ENCODE measurements around the gene CPT1A.

The CPT1A gene

GRCh38 chr11:68852628-68853027 lies 10.9 kb upstream of the CPT1A start:
- no peak for DNase-seq

GRCh38 chr11:68848429-68848828 lies 6.7 kb upstream of the CPT1A start:
- no peak for DNase-seq

- no peak for DNase-seq
These were observed 5.7 kb upstream of the CPT1A start for GRCh38 chr11:68847395-68847794.

DNA sequence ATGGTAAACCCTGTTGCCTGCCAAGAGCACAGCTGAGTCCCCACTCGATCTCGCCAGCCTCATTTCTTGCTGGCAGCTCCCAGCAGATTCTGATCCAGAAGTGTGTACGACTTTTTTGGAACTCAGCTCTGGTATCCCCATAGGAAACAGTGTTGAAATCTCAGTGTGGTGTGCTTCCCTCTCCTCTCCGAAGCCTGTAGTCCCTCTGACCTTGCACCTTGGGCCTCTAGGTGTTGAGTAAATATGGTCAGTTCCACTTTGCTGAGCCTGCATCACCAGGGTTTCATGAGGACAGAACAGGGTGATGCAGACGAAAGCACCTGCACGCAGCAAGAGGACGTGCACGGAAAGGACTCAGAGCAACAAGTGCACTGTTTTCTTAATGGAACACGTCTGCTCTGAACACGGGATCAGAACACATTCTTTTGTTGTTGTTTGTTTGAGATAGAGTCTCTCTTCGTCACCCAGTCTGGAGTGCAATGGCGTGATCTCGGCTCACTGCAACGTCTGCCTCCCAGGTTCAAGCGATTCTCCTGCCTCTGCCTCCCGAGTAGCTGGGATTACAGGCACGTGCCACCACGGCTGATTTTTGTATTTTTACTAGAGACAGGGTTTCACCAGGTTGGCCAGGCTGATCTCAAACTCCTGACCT lies 3.8 kb upstream of the CPT1A start:
- no peak for DNase-seq

DNA sequence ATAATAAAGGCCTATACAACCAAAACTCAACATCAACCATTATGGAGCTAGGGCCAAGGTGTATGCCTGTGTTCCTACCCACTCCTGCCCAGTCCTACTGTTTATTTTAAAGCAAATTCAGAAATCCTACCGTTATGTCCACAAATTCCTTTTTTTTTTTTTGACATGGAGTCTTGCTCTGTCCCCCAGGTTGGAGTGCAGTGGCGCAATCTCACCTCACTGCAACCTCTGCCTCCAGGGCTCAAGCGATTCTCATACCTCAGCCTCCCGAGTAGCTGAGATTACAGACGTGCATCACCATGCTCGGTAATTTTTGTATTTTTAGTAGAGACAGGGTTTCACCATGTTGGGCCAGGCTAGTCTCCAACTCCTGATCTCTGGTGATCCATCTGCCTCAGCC lies 3.1 kb upstream of the CPT1A start:
- no peak for DNase-seq

DNA sequence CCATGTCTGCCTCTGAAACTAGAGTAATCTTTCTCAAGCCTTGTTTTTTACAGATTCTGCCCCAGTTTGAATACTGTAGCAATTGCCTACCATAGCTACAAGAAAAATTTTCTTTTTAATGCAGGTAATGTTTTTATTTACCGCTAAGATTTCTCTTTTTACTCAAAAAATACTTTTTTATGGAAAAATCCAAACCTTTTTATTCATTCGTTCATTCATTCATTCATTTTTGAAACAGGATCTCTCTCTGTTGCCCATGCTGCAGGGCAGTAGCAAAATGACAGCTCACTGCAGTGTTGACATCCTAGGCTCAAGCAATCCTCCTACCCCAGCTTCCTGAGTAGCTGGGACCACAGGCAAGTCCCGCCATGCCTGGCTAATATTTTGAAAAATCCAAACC lies 2.7 kb upstream of the CPT1A start:
- DNase-seq: no peak

DNA sequence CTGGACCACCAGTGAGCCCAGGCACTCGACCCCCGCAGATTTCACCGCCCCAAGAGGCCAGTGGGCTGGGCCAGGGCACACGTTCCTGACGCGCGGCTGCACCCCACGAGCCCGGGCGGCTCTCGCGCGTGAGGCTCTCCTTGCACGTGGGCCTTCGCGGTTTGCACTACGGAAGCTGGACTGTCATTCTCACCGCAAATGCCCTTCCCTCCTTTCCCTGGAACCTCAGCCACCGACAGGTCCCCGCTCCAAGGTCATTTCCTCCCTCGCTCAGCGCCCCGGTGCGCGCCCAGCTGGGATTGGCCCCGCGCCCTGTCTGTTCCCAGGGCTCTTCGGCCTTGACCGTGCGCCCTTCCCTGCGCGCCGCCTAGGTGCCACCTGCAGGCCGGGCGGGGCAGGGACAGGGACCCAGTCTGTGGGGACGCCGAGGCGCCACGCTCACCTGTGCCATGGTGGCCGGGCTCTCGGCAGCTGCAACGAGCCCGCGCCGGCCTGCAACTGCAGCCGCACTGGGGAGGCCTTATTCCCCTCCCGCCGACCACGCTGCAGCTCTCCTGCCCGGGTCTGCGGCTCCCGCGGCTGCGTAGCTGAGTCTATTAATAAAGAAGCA lies 2.1 kb upstream of the CPT1A start:
- peak; percentile 51 to 84 (median 64) for DNase-seq

DNA sequence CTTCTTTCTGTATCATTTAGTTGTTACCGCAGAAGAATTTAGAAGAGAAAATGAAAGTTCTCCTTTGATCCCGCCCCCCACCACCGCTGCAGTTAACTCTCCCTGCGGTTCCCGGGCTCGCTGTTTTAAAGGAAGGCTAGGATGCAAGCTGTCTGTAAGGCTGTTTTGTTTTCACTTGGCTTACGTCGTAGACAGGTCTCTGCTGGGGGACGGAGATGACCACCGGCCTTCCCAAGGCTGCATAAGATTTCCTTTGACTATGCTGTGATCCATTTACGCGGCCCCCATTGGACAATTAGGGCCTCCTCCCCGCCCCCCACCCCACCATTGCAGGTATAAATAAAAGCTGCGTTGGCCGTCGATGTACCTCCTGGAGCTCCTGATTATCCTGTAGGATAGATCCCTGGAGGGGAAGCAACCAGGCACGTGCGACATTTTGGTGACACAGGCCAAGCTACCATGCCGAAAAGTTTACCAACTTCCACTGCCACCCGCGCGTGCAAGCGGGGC lies 1.4 kb upstream of the CPT1A start:
- DNase-seq: peak in 4 of 5 donors; percentile 42 to 61 (median 46)

DNA sequence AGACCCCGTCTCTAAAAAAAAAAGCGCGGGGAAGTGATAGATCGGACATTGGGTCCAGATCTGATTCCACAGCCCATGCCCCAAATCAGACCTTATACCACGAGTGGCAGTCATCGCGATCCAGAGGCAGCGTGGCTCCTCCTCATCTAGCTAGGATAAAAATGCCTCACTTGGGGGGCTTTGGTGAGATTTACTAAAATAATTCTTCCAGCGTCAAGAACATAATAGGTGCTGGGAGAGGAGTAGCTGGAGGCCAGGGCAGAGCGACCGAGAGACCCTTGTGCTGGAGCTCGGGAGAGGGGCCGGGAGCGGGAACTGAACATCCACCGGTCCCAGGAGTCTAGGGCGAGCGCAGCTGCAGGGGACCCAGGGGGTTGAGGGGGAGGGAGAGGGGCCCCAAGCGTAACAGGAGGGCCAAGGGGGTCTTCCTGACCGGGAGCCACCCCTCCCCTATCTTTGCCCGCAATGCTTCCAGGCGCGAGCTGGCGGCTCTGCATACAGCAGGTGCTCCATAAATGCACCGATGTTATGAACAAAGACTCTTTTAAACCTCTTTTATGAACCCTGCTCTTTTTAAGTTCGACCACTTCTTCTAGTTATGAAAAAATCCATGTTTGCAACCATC lies 823 bp upstream of the CPT1A start:
- DNase-seq: peak in 1 of 5 donors; percentile 5

DNA sequence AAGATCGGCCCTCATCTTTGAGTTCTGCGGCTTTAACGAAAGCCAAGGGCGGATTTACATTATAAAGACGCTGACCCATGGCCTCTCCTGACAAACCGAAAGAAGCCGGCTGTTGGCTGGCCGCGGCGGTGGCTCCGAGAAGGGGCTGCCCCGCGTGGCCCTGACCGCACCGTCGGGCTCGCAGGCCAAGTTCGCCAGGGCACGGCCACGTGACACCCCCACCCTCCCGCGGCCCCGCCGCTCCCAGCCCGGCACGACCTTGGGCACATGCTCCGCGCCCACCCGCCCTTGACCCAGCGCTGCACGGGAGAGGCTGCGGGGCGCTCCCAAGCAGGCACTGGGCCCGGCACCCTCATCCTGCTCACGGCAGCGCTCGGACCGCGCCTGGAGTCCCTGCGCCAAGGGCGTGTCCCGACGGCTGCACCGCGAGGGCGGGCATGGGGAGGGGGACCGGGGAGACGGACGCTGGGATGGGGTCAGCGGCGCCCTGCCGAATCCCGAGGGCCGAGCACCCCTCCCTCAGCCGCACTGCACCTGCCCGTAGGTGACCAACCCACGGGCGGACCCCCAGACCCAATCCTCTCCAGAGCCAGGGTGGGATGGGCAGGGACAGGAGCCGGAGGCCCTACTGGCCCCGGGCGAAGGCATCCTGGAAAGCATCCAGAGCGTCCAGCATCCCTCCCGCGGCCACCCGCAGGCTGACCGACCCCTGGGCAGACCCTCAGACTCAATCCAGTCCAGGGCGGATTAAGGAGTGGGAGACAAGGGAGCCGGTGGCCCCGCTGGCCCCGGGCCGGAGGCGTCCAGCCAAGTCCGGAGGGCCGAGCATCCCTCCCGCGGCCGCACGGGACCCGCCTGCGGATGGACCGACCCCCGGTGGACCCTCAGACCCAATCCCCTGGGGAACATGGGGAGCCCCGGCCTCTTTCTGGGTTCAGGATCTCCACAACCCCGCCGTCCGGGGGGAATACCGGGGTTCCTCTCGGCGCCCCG lies 759 bp downstream of the CPT1A start:
- peak in 2 of 5 donors; percentile 26 to 41 for DNase-seq

DNA sequence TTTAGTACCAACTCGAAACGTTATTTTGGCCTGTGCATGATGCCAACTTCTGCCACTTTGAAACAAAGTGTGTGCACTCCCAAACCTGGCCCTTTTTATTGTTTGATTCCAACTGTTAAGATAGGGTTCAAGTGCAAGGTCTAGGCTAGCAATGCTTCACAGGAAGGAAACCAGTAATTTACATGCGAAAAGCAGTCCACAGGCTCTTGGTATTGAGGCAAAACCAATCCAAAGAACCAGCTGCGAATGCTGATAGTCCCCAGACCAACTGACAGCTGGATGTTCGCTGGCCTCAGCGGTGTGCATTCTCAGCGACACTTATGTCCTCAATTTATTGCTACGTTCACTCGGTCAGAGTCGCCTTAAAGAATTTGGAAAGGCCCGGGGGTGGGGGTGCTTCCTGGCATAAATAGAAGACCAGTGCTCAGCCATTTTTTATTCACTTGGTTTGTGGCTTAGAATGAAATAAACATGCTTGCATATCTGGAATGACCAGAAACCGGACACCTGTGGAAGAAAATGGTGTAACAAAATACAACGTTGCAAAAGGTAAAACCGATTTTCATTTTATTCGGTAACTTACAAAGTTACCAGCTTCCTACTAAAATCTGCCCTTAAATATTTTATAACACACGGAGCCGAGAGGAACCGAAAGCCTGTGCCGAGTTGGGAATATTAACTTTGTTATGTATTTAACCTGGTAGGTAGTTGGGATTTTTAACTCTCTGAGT lies 1.6 kb downstream of the CPT1A start:
- DNase-seq: peak in 1 of 5 donors; percentile 53

DNA sequence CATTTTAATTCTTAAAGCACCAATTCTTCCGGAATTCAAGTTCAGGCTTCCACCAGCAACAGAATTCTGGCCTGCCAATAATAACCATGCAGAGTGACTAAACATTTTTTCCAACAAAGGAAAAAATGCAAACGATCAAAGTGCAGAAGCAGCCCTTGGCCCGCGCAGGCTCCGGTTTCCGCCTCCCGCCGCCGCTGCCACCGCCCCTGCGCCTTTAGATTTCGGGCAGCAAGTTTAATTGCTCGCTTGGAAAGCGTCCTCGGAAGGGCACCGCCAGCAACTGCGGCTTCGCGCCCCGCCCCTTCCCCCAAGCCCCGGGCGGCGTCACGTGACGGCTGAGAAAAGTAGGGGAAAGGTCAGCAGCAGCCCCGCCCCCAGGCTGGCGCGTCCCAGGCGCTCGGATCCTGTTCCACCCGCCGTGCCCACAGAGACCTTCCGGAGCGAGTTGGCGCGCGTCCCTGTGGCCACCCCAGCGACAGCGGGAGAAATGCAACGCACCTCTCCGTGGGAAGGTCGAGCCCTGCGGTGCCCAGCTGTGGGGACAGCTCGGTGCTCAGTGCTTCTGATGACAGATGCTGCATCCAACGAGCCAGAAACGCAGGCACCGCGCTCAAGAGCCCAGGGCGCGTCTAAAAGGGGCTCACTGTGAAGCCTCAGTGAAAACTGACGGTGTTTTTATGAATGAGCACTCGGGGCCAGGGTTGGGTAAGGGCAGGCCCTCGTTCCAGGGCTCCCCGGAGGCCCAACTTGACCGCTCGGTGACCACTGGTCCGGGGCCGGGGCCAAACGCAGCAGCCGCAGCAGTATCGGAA lies 2.5 kb downstream of the CPT1A start:
- peak; percentile 90 to 97 (median 94) for DNase-seq

DNA sequence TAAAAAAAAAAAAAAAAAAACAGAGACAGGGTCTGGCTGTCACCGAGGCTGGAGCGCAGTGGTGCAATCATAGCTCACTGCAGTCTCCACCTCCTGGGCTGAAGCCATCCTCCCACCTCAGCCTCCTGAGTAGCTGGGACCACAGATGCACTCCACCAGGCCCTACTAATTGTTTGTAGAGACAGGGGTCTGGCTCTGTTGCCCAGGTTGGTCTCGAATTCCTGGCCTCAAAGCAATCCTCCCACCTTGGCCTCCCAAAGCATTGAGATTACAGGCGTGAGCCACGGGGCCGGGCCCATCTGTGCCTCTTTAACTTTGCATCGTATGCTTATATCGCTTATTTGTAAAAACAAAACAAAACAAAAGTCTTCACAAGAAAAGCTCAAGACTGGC lies 3.1 kb downstream of the CPT1A start:
- peak in 1 of 5 donors; percentile 64 for DNase-seq

DNA sequence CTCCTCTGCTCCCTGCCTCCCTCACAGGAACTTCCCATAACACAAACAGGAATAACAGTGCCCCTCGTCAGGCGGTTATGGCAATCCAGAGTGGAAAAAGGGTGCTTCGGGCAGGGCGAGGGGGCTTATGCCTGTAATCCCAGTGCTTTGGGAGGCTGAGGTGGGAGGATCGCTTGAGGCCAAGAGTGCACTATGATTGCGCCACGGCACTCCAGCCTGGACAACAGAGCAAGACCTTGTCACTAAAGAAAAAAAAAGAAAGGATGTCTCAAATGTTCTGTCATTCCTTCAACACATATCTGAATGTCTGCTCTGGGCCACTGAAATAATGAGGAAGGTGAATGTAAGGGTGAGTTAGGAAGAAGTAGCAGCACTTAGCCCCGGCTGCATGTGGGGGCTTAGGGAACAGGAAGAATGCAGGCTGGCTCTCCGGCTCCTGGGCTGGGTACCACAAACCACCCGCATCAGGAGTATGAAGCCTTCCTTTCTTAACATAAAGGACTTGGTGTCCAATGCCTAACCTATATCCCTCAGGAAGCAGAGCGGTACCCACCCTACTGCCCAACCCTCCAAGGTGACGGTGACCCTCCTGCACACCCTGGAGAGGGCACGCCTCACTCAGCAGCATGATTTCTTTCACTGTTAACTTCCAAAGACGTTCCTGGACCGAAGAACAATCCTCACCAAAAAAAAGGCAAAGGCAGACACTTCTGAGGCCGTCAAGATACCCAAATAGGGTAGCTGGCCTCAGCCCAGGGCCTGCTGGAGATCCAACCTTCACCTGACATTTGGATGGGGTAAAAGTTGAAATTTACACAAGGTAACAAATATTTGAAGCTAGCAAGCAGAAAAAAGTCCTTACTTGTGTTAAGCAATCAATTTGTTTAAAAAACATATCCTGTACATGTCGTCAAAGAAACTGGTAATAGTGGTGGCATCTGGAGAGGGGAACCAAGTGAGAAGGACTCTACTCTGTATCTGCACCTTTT lies 3.8 kb downstream of the CPT1A start:
- DNase-seq: no peak

GRCh38 chr11:68835749-68836148 lies 6.0 kb downstream of the CPT1A start:
- no peak for DNase-seq

DNA sequence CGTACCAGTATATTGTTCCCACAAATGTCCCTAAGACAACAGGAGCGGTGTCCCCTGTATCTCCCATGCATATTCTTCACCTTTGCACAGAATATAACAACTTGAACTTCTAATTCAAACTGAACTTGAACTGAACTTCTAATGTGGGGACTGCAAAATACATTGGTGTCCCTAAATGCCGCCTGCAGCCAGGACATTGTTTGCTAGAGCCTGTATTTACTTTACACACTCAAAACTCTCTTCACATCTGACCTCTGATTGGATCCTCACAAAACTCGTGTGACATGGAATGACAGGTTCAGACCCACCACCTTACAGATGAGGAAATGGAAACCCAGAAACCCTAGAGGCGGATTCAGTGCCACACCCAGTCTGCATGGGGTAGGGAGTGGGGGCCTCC lies 6.4 kb downstream of the CPT1A start:
- no peak for DNase-seq

DNA sequence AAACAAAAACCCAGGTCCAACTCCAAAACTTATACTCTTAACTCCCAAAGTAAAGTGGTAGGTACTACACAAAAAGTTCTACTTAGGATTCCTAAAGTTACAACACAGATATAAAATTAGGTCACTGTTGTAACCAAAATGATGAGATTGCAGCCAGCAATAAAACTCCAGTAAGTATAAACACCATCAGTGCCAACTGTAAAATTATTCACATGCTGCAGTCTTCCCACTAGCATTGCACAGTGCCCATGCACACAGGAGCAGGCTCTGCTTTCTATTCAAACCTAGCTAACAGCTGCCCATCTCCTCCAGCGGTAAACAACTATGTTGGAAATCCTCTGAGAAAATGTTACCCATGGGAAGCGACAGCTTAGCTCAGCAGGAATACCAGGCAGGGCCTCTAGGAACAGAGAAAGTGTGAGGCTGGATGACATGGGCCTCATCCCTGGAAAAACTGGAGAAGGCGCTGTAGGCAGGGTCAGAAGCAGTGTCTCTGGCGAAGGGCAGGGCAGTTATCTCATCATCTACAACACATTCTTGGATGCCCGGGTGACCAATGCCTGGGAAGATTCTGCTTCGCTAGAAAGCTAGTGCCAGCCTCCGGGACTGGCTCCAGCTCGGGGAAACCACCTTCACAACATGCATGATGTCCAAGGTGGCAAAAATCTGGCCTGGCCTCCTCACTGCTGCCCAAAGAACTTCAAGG lies 9.1 kb downstream of the CPT1A start:
- no peak for DNase-seq

DNA sequence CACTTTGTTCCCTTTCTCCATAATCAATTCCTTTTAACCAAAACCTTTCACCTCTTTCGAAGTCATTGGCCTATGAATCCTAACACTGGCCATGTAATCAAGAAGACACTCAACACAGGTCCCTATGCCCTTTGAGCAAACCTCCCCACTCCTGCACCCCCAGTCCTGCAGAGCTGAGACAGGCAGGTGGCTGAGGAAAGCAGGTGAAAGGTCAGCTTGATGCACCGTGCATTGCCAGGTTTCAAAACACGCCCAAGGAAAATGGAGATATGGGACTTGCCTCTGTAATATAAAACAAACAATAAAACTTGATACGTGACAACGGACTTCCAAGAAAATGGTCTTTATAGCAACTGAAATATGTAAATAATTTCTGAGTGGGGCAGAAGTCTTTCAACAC lies 10.6 kb downstream of the CPT1A start:
- no peak for DNase-seq

DNA sequence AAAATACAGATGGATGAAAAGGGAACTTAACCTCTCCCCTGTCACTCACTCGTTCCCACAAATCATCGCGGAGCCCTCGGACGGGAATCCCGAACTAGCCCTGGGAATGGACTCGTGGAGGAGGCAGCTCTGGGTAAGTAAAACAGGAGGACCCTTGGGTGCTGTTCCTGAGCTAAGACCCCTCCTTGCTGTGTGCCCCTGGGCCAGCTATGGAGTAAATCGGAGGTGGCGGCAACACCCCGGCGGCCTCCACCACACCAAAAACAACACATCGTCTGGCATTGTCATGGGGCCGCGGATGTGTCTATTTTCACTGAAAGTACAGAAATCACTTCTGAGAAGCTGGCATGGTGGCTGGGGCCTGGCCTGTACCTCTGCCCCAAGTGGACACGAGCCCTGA lies 12.1 kb downstream of the CPT1A start:
- no peak for DNase-seq

Data from T-helper 1 cell (primary cell).